ENCODE data around the gene PALMD.

DNA sequence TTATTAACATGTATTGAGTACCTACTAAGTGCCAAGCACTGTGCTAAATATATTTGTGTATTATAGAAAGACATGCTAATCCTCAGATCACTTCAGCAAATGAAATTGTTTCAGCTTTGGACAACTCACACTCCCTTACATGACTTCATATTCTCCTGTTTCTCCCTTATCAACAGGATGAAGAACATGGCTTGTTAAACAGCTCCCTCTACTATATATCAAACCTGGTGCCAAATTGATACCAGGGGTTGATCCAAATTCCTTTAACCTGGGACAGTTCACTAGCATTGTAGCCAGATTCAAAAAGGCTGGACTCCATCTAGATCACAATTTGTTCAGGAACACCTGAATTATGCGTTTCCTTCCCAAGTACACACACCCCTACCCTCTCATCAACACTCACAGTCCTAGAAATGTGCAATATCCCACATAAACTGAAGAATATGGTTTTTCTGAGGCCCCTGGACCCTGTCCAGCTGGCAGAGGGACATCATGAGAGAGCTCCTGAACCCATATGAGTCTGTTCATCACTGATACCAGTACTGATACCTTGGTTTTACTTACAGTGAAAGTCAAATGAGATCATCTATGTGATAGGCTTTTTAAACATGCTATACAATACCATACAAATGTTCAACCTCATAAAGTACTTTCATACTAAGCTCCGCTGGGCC, 47.0 kb upstream of the PALMD start:
- TF ChIP-seq, protein P1, sequence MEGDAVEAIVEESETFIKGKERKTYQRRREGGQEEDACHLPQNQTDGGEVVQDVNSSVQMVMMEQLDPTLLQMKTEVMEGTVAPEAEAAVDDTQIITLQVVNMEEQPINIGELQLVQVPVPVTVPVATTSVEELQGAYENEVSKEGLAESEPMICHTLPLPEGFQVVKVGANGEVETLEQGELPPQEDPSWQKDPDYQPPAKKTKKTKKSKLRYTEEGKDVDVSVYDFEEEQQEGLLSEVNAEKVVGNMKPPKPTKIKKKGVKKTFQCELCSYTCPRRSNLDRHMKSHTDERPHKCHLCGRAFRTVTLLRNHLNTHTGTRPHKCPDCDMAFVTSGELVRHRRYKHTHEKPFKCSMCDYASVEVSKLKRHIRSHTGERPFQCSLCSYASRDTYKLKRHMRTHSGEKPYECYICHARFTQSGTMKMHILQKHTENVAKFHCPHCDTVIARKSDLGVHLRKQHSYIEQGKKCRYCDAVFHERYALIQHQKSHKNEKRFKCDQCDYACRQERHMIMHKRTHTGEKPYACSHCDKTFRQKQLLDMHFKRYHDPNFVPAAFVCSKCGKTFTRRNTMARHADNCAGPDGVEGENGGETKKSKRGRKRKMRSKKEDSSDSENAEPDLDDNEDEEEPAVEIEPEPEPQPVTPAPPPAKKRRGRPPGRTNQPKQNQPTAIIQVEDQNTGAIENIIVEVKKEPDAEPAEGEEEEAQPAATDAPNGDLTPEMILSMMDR (IDR thresholded peaks at IDR 0.05) = no peak
- TF ChIP-seq POLR2A (IDR thresholded peaks at IDR 0.05) (no peak), EP300 (IDR thresholded peaks at IDR 0.05) (no peak)
